ENCODE data around the gene NOS1AP.

The NOS1AP gene

DNA sequence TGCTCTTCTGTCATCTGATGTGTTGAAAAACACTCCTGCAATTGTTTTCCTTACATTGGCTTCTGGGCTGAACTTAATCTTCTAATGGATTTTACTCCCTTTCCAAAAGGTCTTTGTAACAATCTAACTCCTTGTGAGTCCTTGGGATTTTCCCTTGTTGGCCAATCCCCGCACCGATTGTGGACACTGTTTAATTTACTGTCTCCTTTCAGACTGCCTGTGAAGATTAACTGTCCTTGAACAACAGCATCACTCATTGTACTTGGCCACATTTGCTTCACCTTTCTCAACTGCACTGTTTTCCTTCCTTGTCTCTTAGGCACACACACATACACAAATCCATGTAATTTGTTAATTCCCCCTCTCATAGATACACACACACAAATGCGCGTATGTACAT lies 186.8 kb downstream of the NOS1AP start:
- DNase-seq (ENCODE audit: low read depth) = no peak

DNA sequence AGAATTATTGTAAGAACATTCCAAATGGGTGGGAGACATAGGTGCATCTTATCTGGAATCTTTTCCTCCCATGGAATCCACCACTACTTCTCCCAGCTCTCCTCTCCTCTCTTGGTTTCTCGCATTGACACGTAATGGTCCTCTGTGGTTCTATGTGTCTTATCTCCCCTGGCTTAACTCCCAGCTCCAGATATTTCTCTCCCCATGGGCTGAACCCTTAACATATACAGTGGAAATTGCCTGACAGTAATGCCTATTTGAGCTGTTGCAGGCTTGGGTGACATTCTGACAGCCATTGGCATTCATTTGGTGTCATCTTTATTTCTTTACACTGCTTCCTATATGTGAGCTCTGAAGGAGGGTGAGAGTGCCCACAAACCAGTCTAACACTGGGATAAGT lies 188.9 kb downstream of the NOS1AP start:
- DNase-seq (ENCODE audit: low read depth) = no peak

DNA sequence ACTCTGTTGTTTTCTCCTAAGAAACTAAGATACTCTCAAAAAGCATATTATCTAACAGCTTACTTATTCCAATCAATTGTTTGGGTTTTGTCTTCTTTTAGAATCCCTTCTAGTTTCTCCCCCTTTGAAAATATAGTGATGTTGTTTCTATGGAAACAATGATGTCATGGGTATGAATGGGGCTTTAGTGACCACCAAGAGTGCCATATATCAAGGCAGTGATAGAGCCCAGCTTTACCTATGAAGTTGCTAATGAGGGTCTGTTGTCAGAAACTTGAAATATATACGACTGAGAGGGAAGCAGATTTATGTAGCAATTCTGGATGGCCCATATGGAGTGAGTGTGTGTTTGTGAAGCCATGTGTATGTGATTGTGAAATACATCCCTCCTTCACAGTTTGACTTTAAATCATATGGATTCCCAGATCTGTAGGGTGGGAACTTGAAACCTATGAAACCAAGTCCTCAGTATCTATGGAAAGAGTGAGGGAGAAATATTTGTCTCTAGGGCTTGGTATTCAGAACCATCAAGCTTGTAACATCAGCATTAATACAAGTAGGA lies 190.5 kb downstream of the NOS1AP start:
- DNase-seq (ENCODE audit: low read depth) = no peak

DNA sequence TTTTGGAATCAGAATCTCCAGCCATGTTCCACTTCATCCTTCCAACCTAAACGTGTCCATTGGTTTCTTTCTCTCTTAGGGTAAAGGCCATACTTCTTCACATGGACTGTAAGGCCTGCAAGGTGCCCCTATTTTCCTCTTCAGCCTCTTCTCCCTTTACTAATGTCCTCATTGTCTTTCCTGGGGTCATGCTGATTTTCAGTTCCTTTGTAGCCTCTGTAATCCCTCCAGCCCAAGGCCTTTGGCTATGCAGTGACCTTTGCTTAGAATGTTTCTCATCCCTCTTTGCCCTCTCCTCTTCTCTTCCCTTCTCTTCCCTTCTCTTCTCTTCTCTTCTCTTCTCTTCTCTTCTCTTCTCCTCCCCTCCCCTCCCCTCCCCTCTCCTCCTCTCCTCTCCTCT lies 194.6 kb downstream of the NOS1AP start:
- DNase-seq (ENCODE audit: low read depth) = no peak

DNA sequence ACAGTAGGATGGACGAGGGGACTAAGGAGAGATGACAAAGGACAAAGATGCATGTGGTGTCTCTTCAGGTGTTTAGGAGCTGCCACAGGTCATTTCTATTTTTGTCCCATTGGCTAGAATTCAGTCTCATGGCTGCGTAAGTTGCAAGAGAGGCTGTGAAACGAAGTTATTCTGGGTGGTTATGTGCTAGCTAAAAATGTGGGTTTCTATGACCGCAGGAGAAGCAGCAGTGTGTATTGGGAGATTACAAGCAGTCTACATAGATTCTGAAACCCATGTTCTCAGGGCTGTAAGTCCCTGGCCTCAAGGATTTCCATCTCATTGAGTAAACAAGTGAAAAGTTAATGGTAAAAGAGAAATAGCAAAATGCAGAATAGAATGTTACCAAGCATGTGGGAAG lies 196.5 kb downstream of the NOS1AP start:
- no peak for DNase-seq (ENCODE audit: low read depth)

DNA sequence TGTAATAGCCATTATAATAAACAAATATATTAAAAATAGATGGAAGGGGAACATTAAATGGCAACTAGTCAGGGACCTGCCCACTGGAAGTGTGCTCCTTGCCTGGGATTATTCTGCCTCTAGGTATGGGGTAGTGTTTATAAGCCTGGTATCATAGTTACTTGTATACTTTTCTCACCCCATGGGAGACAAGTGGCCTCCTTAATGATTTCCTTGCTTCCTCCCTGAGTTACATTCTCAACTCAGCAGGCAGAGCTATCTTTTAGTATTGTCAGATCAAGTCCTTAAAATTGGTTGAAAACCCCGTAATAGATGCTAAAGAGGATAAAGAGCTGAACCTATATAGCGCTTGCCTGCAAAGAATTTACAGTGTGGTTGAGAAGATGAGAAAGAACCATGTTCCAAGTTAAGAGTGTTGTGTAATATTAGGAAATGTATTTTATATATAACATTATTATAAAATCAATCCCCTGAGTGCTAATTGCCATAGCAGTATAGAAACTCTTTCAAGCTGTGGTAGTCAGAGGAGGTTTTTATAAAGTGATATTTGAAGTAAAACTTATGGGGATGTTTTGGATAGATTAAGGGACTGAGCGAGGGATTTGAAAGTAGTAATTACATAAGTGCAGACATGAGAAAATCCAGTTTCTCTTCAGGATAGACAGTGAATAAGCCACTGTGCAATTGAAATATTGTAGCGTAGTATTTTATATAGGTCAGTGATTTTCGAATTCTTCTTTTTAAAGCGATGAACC lies 200.7 kb downstream of the NOS1AP start:
- DNase-seq (ENCODE audit: low read depth) = no peak

DNA sequence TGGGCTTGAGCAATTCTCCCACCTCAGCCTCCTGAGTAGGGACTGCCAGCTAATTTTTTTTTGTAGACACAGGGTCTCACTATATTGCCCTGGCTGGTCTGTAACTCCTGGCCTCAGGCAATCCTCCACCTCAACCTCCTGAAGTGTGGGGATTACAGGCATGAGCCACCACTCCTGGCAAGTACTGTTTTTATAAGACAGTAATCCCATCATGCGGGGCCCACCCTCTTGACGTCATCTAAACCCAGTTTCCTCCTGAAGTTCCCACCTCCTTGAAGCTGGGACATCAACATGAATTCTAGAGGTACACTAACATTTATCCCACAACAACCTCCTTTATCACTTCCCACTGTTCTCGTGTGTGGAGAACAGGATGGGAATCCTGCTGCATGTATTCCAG lies 202.5 kb downstream of the NOS1AP start:
- DNase-seq (ENCODE audit: low read depth) = no peak

DNA sequence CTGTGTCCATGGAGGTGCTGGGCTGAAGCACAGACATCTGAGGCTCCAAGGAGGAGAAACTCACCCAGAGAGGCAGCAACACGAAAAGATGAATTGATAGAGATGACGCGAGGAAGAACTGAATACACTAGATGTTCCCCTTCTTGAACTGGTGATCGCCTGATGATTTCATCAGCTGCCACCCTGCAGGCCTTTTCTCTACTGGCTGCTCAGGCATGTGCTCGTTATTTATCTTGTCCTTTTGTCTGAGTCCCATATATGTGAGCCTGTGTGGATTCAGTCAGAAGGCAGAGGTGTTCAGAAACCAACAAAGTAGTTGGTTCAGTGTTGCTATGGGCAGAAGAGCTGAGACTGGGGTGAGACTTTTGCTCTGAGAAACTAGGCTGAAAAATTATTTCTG lies 202.9 kb downstream of the NOS1AP start:
- no peak for DNase-seq (ENCODE audit: low read depth)

DNA sequence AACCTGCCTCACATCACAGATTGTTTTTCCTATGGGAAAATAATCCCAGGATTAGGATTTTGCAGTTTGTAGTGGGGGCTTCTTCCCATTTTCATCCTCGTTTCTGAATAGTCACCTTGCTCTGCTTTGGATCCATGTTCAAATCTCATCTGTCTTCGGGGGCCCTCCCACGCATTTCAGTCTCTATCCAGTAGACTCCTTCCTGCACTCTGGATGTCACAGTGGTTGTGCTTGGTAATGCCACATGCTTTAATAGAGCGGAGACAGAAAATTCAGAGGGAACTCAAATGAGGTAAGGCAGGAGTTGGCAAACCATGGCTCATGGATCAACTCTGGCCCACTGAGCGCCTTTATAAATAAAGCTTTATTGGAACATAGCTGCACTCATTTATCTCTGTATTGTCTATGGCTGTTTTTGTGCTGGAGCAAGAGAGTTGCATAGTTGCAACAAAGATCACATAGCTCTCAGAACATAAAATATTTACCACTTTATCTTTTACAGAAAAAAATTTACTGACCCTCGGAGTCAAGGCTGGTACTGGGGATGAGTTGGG lies 206.2 kb downstream of the NOS1AP start:
- no peak for DNase-seq (ENCODE audit: low read depth)

DNA sequence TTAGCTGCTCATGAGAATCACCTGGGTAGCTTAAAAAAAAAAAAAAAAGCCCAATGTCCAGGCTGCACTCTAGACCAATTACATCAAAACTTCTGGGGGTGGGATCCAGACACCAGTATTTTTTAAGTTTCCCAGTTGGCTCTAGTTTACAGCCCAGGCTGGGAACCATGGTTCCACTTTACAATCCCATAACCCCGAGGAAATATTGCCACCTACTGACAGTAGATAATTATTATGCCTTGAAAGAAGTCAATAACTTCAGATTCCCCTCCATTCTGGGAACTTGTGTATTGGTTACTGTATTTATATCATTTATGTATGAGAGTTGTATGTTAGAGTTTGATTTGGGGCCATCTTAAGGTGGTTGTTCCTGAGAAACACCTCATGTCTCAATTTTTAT lies 207.0 kb downstream of the NOS1AP start:
- DNase-seq (ENCODE audit: low read depth) = no peak

DNA sequence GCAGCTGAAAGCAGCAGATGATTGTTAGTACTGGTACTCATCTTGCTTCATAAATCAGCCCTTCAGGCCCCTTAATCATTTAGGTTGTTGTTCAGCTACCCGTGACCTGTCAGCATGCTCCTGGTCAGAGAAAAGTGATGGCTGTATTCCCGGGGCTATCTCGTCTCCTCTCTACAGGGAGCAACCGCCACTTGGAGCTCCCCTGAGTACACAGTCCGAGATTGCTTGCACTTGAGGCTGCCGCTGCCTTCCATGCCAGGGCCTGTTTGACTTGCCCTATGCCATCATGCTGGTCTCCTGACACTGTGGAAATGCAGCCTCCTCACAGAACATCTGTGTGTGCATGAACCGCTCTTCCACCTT lies 209.6 kb downstream of the NOS1AP start:
- DNase-seq (ENCODE audit: low read depth) = no peak

DNA sequence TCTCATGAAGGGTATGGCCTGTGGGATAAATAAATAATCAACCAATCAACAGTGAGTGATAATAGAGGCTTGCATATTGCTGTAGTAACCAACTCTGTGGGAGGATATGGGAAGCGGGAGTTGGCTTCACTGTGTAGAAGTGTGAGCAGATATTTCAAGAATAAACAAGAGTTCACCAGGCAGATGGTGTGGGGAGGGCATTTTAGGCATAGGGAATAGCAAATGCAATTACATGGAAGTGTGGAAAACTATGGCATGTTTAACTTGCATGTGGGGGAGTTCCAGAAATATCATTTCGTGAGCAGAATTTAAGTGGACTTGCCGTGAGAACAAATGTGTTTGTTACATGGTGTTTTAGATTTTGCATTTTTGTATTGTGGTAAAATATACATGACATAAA lies 211.9 kb downstream of the NOS1AP start:
- DNase-seq (ENCODE audit: low read depth) = no peak

DNA sequence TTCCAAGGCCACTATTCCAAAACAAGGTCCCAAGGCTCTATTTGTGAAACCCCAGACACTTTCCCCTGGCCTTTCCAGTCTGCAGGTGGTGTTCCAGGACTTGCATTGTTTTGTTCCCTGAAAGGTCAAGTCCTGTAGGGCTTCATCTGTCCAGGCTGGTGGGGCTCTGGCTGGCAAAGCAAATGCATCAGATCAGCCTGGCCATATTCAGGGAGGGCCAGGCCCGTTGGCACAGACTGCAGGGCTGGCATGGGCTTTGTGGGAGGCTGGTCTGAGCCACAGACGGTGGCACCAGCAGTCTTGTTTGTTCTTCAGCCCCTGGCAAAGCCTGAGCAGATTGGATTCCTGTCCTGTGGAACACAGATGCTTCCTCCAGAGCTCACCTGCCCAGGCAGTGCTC lies 214.2 kb downstream of the NOS1AP start:
- DNase-seq (ENCODE audit: low read depth) = no peak

DNA sequence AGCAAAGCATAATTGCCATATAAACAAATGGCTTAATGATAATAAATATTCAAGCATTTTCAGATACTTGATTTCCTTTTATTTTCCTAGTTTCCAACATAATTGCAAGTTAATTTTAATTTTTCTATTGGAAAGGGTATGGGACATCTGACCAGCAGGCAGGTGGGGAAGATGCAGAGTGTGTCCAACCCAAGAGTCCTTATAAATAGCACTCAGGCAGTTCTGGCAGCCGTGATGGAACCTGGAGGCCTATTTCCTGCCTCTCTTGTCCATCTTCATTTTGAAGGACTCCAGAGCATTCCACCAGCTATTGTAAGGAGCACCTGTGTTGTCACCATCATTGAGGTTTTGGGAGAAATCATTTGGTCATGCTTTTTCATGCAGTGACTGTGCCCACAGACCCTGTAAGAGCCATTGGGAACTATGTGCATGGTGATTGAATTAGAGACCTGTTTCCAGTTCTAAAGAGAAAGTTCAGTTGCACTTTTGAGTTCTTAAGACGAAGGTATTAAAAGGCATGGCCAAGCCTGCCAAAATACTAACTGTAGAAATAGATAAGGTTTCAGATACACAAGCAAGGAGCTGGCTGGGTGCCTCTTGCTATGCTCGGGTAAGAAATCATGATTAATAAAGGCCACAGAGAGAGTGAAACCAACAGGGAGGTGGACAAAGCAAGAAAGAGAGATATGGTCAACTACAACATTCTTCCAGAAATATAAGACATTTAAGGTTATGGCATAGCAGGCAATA lies 214.9 kb downstream of the NOS1AP start:
- no peak for DNase-seq (ENCODE audit: low read depth)

DNA sequence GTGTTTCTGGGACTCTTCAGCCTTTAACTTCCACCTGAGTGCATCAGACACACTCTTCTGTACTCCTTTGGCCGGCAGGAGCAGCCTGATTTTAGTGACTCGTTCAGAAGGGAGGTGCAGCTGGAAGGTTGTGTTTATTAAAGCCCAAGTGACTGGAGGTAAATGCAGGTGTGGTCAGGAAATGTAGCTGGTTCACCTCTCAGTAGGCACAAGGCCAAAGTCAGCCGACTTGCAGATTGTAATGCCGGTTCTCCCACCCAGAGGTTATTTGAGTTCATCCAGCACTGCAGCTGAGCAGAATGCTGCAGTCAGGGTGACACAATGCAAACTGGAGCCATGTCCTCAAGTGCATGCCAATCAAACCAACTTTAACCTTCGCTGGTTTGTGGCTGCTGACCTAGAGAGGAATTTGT lies 215.7 kb downstream of the NOS1AP start:
- no peak for DNase-seq (ENCODE audit: low read depth)

DNA sequence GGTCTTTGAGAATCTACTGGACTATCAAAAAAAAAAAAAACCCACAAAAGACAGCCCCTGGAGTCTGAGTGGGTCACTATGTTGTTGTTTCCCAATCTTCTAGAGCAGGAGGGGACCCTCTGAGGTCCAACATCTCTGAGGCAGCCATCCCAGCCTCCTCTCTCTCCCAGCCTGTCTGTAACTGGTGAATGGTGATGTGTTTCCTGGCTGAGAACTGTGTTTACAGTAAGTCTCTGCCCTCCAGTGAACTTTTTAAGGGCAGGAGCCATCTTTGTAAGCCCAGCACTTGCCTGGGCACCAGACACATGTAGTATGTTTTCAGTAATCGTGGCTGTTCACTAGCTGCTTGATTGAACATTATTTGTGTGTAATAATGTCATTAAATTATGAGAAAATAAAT lies 221.5 kb downstream of the NOS1AP start:
- no peak for DNase-seq (ENCODE audit: low read depth)

DNA sequence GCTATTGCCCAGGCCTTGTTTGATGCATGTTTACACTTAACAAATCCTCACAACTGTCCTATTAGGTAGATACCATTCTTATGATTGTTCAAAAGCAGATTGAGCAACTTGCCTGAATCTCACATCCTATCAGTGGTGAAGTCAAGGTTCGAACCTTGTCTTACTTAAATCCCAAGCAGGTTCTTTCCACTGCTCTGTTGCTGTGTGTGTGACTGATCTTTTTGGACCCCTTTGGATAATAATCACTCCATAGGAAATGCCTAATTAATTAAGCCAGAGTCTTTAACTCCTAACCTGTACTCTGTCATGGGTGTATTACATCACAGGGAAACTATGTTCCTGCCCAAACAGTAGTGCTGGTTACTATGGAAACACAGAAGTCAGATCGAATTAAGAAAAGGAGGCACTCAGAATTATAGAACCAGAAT lies 222.9 kb downstream of the NOS1AP start:
- no peak for DNase-seq (ENCODE audit: low read depth)

DNA sequence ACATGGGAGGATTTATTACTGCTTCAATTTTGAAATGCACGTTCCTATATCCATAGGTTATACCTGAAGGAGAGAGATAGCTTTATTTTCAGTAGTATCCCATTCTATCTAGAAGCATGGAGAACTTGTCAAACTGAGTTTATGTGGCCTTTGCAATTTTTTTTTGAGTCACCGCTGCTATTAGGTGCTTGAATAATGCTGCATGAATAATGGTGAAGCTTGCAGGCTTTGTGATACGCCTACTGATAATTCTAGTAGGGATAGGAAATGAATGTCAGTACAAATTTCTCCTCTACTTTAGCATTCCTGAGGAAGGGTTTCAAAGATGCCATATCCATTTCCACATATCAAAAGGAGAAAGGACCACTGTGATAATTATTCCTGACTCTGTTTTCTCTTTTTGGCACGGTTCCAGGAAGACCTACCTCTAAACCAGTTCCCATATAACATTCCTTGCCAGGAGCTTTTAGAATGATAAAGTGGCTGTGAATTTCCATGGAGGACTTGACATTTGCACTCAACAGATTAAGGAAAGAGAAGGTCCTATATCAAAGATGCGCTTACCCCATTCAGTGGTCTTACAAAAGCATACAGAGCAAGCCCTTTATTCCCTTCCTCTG lies 223.7 kb downstream of the NOS1AP start:
- DNase-seq (ENCODE audit: low read depth) = no peak

DNA sequence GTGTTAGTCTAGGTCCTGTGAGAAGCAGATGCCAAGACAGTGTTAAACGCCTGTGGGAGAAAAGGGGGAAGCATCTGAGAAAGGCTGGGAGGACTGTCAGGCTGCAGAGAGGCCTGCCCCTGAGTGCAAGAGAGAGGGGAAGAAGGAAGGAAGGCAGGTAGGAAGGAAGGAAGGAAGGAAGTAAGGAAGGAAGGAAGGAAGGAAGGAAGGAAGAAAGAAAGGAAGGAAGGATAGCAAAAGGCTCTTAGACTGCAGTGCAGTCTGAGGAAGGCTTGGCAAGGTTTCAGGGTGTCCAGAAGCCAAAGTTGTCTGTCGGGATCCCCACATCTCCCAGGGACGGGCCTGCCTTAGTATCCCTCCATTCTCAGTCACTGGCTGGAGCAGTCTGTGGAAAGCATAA lies 224.5 kb downstream of the NOS1AP start:
- DNase-seq (ENCODE audit: low read depth) = no peak

DNA sequence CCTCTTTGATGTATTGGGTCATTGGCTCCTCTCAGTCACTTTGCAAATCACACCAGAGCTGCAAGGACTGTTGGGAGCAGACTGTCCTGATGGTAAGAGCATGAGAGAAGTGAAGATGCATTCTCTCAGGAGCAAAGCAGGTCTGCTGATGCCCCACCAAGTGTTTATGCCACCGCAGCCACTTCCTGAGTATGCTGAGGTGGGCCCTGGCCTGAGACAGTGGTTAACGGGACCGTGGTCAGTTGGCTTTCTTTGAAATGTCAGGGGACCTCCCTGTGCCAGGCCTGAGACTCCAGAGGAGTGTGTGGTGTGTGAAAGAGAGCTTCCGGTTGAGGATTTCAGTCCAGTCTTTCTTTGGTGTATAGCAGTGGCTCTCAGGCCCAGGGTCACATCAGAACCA lies 227.7 kb downstream of the NOS1AP start:
- no peak for DNase-seq (ENCODE audit: low read depth)

DNA sequence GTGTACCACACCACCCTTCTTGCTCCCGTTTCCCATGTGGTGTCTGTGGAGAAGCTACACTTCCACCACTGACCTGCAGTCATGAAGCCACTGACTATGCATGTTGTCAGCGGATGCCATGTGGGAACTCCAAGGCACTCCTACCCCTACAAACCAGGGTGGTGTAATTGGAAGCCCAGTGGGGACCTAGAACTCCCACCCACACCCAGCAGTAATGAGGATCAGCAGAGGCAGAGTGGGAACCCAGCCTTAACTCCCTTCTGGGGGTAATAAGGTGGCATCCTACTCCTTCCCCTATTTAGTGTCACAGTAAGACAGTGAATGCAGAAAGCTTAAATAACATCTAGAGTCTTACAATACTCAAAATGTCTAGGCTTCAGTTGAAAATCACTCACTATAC lies 228.8 kb downstream of the NOS1AP start:
- DNase-seq (ENCODE audit: low read depth) = no peak

DNA sequence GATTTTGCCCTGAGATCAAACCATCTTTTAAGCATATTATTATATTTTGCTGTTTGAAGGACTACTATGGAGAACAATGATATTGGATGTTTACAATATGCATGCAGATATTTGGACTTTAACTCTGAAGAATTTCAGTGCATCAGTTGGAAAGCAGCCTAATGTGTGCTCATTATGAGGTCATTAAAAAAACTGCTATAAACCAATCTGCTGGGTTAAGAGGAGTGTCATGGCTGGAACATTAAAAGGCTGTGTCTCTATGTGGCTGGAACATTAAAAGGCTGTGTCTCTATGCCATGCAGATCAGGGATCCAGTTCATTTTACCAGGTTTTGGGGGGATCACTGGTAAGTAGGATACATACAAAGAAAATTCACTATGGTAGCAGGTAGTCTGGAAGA lies 229.5 kb downstream of the NOS1AP start:
- DNase-seq (ENCODE audit: low read depth) = no peak
